ENCODE measurements around the gene PCBP2.
A peak's percentile ranks its signal among the peaks of the same experiment; 100 is the strongest.

Gene PCBP2

GRCh38 chr12:53508534-53509170 lies 56.8 kb downstream of the PCBP2 start:
- DNase-seq (ENCODE audit: low read depth in 2 of 2): peak; percentile 73 to 83

GRCh38 chr12:53510181-53510812 lies 58.4 kb downstream of the PCBP2 start:
- DNase-seq (ENCODE audit: low read depth in 2 of 2): no peak

GRCh38 chr12:53513712-53514410 lies 62.0 kb downstream of the PCBP2 start:
- no peak for DNase-seq (ENCODE audit: low read depth in 2 of 2)

GRCh38 chr12:53514628-53515290 lies 62.9 kb downstream of the PCBP2 start:
- no peak for DNase-seq (ENCODE audit: low read depth in 2 of 2)

- DNase-seq (ENCODE audit: low read depth in 2 of 2): no peak
Measured at GRCh38 chr12:53515291-53515680, 63.4 kb downstream of the PCBP2 start.

- no peak for DNase-seq (ENCODE audit: low read depth in 2 of 2)
Measured at GRCh38 chr12:53516758-53517455, 65.0 kb downstream of the PCBP2 start.

GRCh38 chr12:53518381-53518780 lies 66.5 kb downstream of the PCBP2 start:
- DNase-seq (ENCODE audit: low read depth in 2 of 2): no peak

- no peak for DNase-seq (ENCODE audit: low read depth in 2 of 2)
Measured at GRCh38 chr12:53523131-53523530, 71.2 kb downstream of the PCBP2 start.

- DNase-seq (ENCODE audit: low read depth in 2 of 2): no peak
Measured at GRCh38 chr12:53524476-53524875, 72.6 kb downstream of the PCBP2 start.

GRCh38 chr12:53530061-53530460 lies 78.2 kb downstream of the PCBP2 start:
- no peak for DNase-seq (ENCODE audit: low read depth in 2 of 2)

Measured in activated CD4-positive, alpha-beta T cell treated with anti-CD3 and anti-CD28 coated beads for 24 hours (primary cell).